Mammary epithelial cell (primary cell): ENCODE results near the gene PIK3R3.

ENCODE experiments used
- CTCF ChIP-seq, 2 donors: IDR thresholded peaks in 1 of 2; conservative IDR thresholded peaks in 1 of 2; 2 replicates each; pipeline ENCODE4 v1.5.1; 2011 to 2012; ENCODE audit warnings: inconsistent platforms in 2 of 2, low read length in 2 of 2, mild to moderate bottlenecking in 2 of 2, control low read depth in 1 of 2, low read depth in 1 of 2; ENCODE audit not compliant: insufficient read depth in 1 of 2; ENCODE audit errors: extremely low read depth in 1 of 2
- EZH2 ChIP-seq: IDR thresholded peaks from 2 replicates; pipeline ENCODE4 v1.6.1; 2012; ENCODE audit warnings: low read length, inconsistent platforms, borderline replicate concordance

- no peak for TF ChIP-seq CTCF (conservative IDR thresholded peaks at IDR 0.05 in 1 of 2, IDR thresholded peaks at IDR 0.05 in 1 of 2; ENCODE audit: extremely low read depth in 1 of 2, insufficient read depth in 1 of 2, low read depth in 1 of 2, low read length in 2 of 2)
- TF ChIP-seq EZH2, result no peak
Measured at GRCh38 chr1:46173361-46173856, 41.0 kb upstream of the PIK3R3 start.
